KOPT-K1 (cell line): ENCODE results near the gene OSBPL2.

Experiments used
- H3K27ac ChIP-seq: fragments of 200-600 bp; sonication (generic); 2 replicates; pipeline ENCODE4 v1.5.1; 2016; ENCODE audit warnings: antibody characterized with exemption, mild to moderate bottlenecking, low read depth, low read length; ENCODE audit not compliant: poor library complexity, severe bottlenecking
- H3K36me3 ChIP-seq: fragments of 200-600 bp; sonication (generic); 2 replicates; pipeline ENCODE4 v1.5.1; 2017; ENCODE audit warnings: antibody characterized with exemption, mild to moderate bottlenecking, low read length, moderate library complexity; ENCODE audit not compliant: insufficient read depth
- H3K9me3 ChIP-seq: fragments of 200-600 bp; sonication (generic); 2 replicates; pipeline ENCODE4 v1.5.1; 2017; ENCODE audit warnings: antibody characterized with exemption, low read length, mild to moderate bottlenecking; ENCODE audit not compliant: insufficient read depth, poor library complexity, severe bottlenecking

Gene OSBPL2

GRCh38 chr20:62224113-62224855, 14.0 kb upstream of the OSBPL2 start:
- no peaks in the 10 kb centered on the region for H3K9me3 ChIP-seq
- no peak overlapping the region for H3K27ac ChIP-seq
- H3K36me3 ChIP-seq, result no peaks in the 10 kb centered on the region

- no peaks in the 10 kb centered on the region for H3K36me3 ChIP-seq
- no peak overlapping the region for H3K27ac ChIP-seq
- no peaks in the 10 kb centered on the region for H3K9me3 ChIP-seq
Observed at GRCh38 chr20:62225026-62225425, 13.3 kb upstream of the OSBPL2 start.

GRCh38 chr20:62225820-62226635, 12.3 kb upstream of the OSBPL2 start:
- Histone ChIP-seq H3K27ac (no peak overlapping the region), H3K9me3 (no peaks in the 10 kb centered on the region), H3K36me3 (no peaks in the 10 kb centered on the region)

- Histone ChIP-seq H3K36me3 (no peaks in the 10 kb centered on the region), H3K9me3 (no peaks in the 10 kb centered on the region), H3K27ac (no peak overlapping the region)
Observed at GRCh38 chr20:62226707-62227590, 11.4 kb upstream of the OSBPL2 start.

- H3K36me3 ChIP-seq, result no peaks in the 10 kb centered on the region
- no peak overlapping the region for H3K27ac ChIP-seq
- H3K9me3 ChIP-seq, result no peaks in the 10 kb centered on the region
Observed at GRCh38 chr20:62227591-62227976, 10.7 kb upstream of the OSBPL2 start.

- no peaks in the 10 kb centered on the region for H3K9me3 ChIP-seq
- no peak overlapping the region for H3K27ac ChIP-seq
- H3K36me3 ChIP-seq, result no peaks in the 10 kb centered on the region
Observed at GRCh38 chr20:62227977-62228958, 10.1 kb upstream of the OSBPL2 start.

- Histone ChIP-seq H3K36me3 (no peaks in the 10 kb centered on the region), H3K27ac (no peak overlapping the region), H3K9me3 (no peaks in the 10 kb centered on the region)
Observed at GRCh38 chr20:62228982-62229545, 9.3 kb upstream of the OSBPL2 start.

- H3K36me3 ChIP-seq, result no peaks in the 10 kb centered on the region
- no peaks in the 10 kb centered on the region for H3K9me3 ChIP-seq
- no peak overlapping the region for H3K27ac ChIP-seq
Observed at GRCh38 chr20:62229667-62230066, 8.7 kb upstream of the OSBPL2 start.

GRCh38 chr20:62230276-62230675, 8.0 kb upstream of the OSBPL2 start:
- Histone ChIP-seq H3K9me3 (no peaks in the 10 kb centered on the region), H3K27ac (no peak overlapping the region), H3K36me3 (no peaks in the 10 kb centered on the region)

- Histone ChIP-seq H3K27ac (no peak overlapping the region), H3K9me3 (no peaks in the 10 kb centered on the region)
Observed at GRCh38 chr20:62230696-62231095, 7.6 kb upstream of the OSBPL2 start.

GRCh38 chr20:62231292-62231691, 7.0 kb upstream of the OSBPL2 start:
- Histone ChIP-seq H3K36me3 (no peaks in the 10 kb centered on the region), H3K27ac (no peak overlapping the region), H3K9me3 (no peaks in the 10 kb centered on the region)

More at GRCh38 chr20:62230696-62231095, 7.6 kb upstream of the OSBPL2 start:
- H3K36me3 ChIP-seq, result no peaks in the 10 kb centered on the region

- Histone ChIP-seq H3K27ac (no peak overlapping the region), H3K36me3 (no peaks in the 10 kb centered on the region), H3K9me3 (no peaks in the 10 kb centered on the region)
Observed at GRCh38 chr20:62232194-62232593, 6.1 kb upstream of the OSBPL2 start.

GRCh38 chr20:62232770-62233645, 5.3 kb upstream of the OSBPL2 start:
- Histone ChIP-seq H3K36me3 (no peaks in the 10 kb centered on the region), H3K27ac (no peak overlapping the region), H3K9me3 (no peaks in the 10 kb centered on the region)
